DOHH2 (cell line): Measurements from ENCODE around the gene CBLB.

Source experiments
- H3F3A ChIP-seq: fragments of 200-600 bp; sonication (generic), shearing (Covaris generic); 2 replicates; pipeline ENCODE4 v1.6.0; 2016; ENCODE audit warnings: antibody characterized with exemption, mild to moderate bottlenecking; ENCODE audit not compliant: control insufficient read depth, insufficient read depth
- H3K27ac ChIP-seq: fragments of 200-600 bp; sonication (generic); 2 replicates; pipeline ENCODE4 v1.5.1; 2014; ENCODE audit warnings: low read depth, mild to moderate bottlenecking, low read length, moderate library complexity
- H3K27me3 ChIP-seq: fragments of 200-600 bp; sonication (generic); 2 replicates; pipeline ENCODE4 v1.6.1; 2014; ENCODE audit warnings: mild to moderate bottlenecking, low read length, mixed read lengths; ENCODE audit not compliant: control insufficient read depth
- H3K36me3 ChIP-seq: fragments of 200-600 bp; sonication (generic); 2 replicates; pipeline ENCODE4 v1.6.1; 2014; ENCODE audit warnings: mild to moderate bottlenecking, low read length, moderate library complexity, mixed read lengths; ENCODE audit not compliant: control insufficient read depth
- H3K4me1 ChIP-seq: fragments of 200-600 bp; sonication (generic); 2 replicates; pipeline ENCODE4 v1.6.1; 2014; ENCODE audit warnings: mild to moderate bottlenecking, low read length, mixed read lengths; ENCODE audit not compliant: control insufficient read depth
- H3K4me2 ChIP-seq: fragments of 200-600 bp; sonication (generic); 2 replicates; pipeline ENCODE4 v1.6.0; 2014; ENCODE audit warnings: mild to moderate bottlenecking, low read length, moderate library complexity
- H3K4me3 ChIP-seq: fragments of 200-600 bp; sonication (generic); 2 replicates; pipeline ENCODE4 v1.5.1; 2014; ENCODE audit warnings: mild to moderate bottlenecking, low read length, mixed read lengths
- H3K79me2 ChIP-seq: fragments of 200-600 bp; sonication (generic); 2 replicates; pipeline ENCODE4 v1.6.1; 2014; ENCODE audit warnings: mild to moderate bottlenecking, low read length, mixed read lengths; ENCODE audit not compliant: control insufficient read depth
- H3K9me2 ChIP-seq: fragments of 200-600 bp; sonication (generic); replicated peaks from 2 replicates; pipeline ENCODE4 v1.6.1; 2014; ENCODE audit warnings: mild to moderate bottlenecking, low read length, mixed read lengths; ENCODE audit not compliant: control insufficient read depth
- H3K9me3 ChIP-seq: fragments of 200-600 bp; sonication (generic); 2 replicates; pipeline ENCODE4 v1.6.1; 2014; ENCODE audit warnings: antibody characterized with exemption, low read length, mixed read lengths; ENCODE audit not compliant: control insufficient read depth, insufficient read depth
- H4K20me1 ChIP-seq: fragments of 200-600 bp; sonication (generic); 2 replicates; pipeline ENCODE4 v1.6.0; 2014; ENCODE audit warnings: low read depth, mild to moderate bottlenecking, antibody characterized with exemption, low read length, moderate library complexity; ENCODE audit not compliant: control insufficient read depth, insufficient read depth
- CTCF ChIP-seq: fragments of 200-600 bp; sonication (generic); IDR thresholded peaks from one replicate; pipeline ENCODE4 v1.5.1; 2014; ENCODE audit warnings: antibody characterized with exemption, mild to moderate bottlenecking, low read depth, low read length; ENCODE audit not compliant: poor library complexity, severe bottlenecking
- EZH2phosphoT487 ChIP-seq: fragments of 200-600 bp; sonication (generic); IDR thresholded peaks from 2 replicates; pipeline ENCODE4 v1.6.1; 2017; ENCODE audit warnings: borderline replicate concordance, mild to moderate bottlenecking, antibody characterized with exemption, low read length, moderate library complexity, mixed read lengths

CBLB gene

GRCh38 chr3:105781871-105782270, 86.9 kb downstream of the CBLB start:
- H3K27ac ChIP-seq, result no peak overlapping the region
- H3K4me1 ChIP-seq, result no peaks in the 10 kb centered on the region
- TF ChIP-seq EZH2phosphoT487 (no peak), CTCF (no peak)
- H3K36me3 ChIP-seq, result no peaks in the 10 kb centered on the region; the same call in 1 of the 2 replicates
- H3K27me3 ChIP-seq, result no peaks in the 10 kb centered on the region
- no peak overlapping the region for H3K4me2 ChIP-seq
- no peaks in the 10 kb centered on the region for H3K9me3 ChIP-seq
- no peaks in the 10 kb centered on the region for H3K9me2 ChIP-seq
- H4K20me1 ChIP-seq, result no peaks in the 10 kb centered on the region
- H3F3A ChIP-seq, result no peaks in the 10 kb centered on the region
- peaks cover 8% of the 10 kb centered on the region for H3K79me2 ChIP-seq
- H3K4me3 ChIP-seq, result no peak overlapping the region

- H3K4me3 ChIP-seq, result no peak overlapping the region
- TF ChIP-seq EZH2phosphoT487 (no peak), CTCF (no peak)
- no peaks in the 10 kb centered on the region for H3K9me3 ChIP-seq
- no peaks in the 10 kb centered on the region for H3K27me3 ChIP-seq
- no peaks in the 10 kb centered on the region for H3K9me2 ChIP-seq
- H3K36me3 ChIP-seq, result no peaks in the 10 kb centered on the region; the same call in 1 of the 2 replicates
- no peaks in the 10 kb centered on the region for H3F3A ChIP-seq
- no peak overlapping the region for H3K27ac ChIP-seq
- peaks cover 8% of the 10 kb centered on the region for H3K79me2 ChIP-seq
- H3K4me1 ChIP-seq, result peaks cover 7% of the 10 kb centered on the region
- H3K4me2 ChIP-seq, result no peak overlapping the region
- H4K20me1 ChIP-seq, result no peaks in the 10 kb centered on the region
Measured at GRCh38 chr3:105780107-105780506, 88.7 kb downstream of the CBLB start.

GRCh38 chr3:105775368-105775767, 93.4 kb downstream of the CBLB start:
- Histone ChIP-seq H3K9me3 (no peaks in the 10 kb centered on the region), H3K4me1 (peaks cover 32% of the 10 kb centered on the region), H4K20me1 (no peaks in the 10 kb centered on the region), H3K79me2 (peaks cover 14% of the 10 kb centered on the region), H3K36me3 (peaks cover 10% of the 10 kb centered on the region), H3K4me3 (no peak overlapping the region), H3F3A (no peaks in the 10 kb centered on the region), H3K9me2 (no peaks in the 10 kb centered on the region), H3K27ac (no peak overlapping the region), H3K4me2 (no peak overlapping the region), H3K27me3 (no peaks in the 10 kb centered on the region)
- no peak for TF ChIP-seq EZH2phosphoT487
- no peak for TF ChIP-seq CTCF
